Activated CD8-positive, alpha-beta T cell treated with anti-CD3 and anti-CD28 coated beads for 36 hours (primary cell): Measurements from ENCODE around the gene PHLDB3. TPM values are rescaled to one million over a fixed set of nuclear protein-coding genes. Genes with fewer than 3 reads are reported as not detected.
A peak's percentile ranks its signal among the peaks of the same experiment; 100 is the strongest.

Source experiments
- ATAC-seq: fragments of 200-7000 bp; cut with Tn5 transposase; one replicate; pipeline ENCODE4 v1.10.0; 2021; ENCODE audit warnings: mild to moderate bottlenecking, moderate library complexity
- CTCF ChIA-PET: fragments of 350-600 bp; sonication (Branson Sonifier 250); formaldehyde crosslinking; loops from one replicate; lab custom pipeline; 2021; ENCODE audit warnings: antibody characterized with exemption; lab: Charles Lee
- POLR2A ChIA-PET: fragments of 350-600 bp; sonication (Branson Sonifier 250); formaldehyde crosslinking; loops from one replicate; lab custom pipeline; 2021; ENCODE audit warnings: antibody characterized with exemption; lab: Charles Lee
- DNase-seq: peaks from one replicate; pipeline ENCODE4 v3.0.0-alpha.2; 2020
- H3K27ac Mint-ChIP-seq: one replicate; pipeline ENCODE4 v1.8.0; 2021; ENCODE audit warnings: mild to moderate bottlenecking, mixed read lengths
- H3K27me3 Mint-ChIP-seq: one replicate; pipeline ENCODE4 v1.8.0; 2021; ENCODE audit warnings: mixed read lengths
- H3K36me3 Mint-ChIP-seq: one replicate; pipeline ENCODE4 v1.8.0; 2021; ENCODE audit warnings: low read depth, mixed read lengths
- H3K4me1 Mint-ChIP-seq: one replicate; pipeline ENCODE4 v1.8.0; 2021; ENCODE audit warnings: low read depth, mixed read lengths
- H3K4me3 Mint-ChIP-seq: one replicate; pipeline ENCODE4 v1.8.0; 2021; ENCODE audit warnings: mild to moderate bottlenecking, moderate library complexity, mixed read lengths
- H3K9me3 Mint-ChIP-seq: one replicate; pipeline ENCODE4 v1.8.0; 2021; ENCODE audit warnings: mixed read lengths
- CTCF ChIP-seq: fragments of 200-600 bp; IDR thresholded peaks from one replicate; pipeline ENCODE4 v1.8.0; 2022; ENCODE audit warnings: antibody characterized with exemption, mild to moderate bottlenecking
- intact Hi-C: fragments of 100-400 bp; cut with micrococcal nuclease; formaldehyde crosslinking; loops from one replicate; pipeline ENCODE4 v1.10.0; 2022
- total RNA-seq, 2 experiments: library from RNA; stranded (reverse); gene quantifications; one replicate each; pipeline ENCODE4 v1.2.3, GENCODE V29; 2021

The PHLDB3 gene
- total RNA-seq, 2 experiments from 2014 or later, result 14.7 to 17.5 TPM

DNA sequence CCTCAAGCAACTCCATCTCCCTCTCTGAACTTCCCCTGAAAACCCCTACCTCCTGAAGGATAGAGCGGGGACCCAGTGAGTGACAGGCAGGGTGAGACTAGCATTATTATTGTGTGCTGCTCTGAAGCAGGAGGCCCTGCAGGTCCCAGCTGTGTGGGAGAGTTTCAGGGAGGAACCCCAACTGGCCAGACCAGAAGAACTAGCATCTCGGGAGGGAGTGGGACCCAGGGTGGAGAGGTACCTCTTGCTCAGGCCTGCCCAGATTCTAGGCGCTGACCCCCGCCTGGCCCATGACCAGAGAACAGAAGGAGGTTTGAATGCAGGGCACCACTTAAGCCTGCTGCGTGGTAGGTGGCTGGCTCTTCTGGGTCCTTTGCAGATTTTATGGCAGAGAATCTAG, 33.5 kb downstream of the PHLDB3 start:
- H3K4me3 Mint-ChIP-seq, result no peak overlapping the region
- intact Hi-C loops, result no loop called here
- H3K27ac Mint-ChIP-seq, result peak overlapping the region; percentile 13
- H3K36me3 Mint-ChIP-seq, result peaks cover 6% of the 10 kb centered on the region
- H3K9me3 Mint-ChIP-seq, result no peaks in the 10 kb centered on the region
- no peak for ATAC-seq
- CTCF ChIA-PET, result interaction anchor here (1.2 kb wide), 2 partner anchors 12 to 49 kb away, joined by 3 read pairs; no protein-coding TSS in a partner anchor
- no peak for TF ChIP-seq CTCF
- H3K27me3 Mint-ChIP-seq, result no peaks in the 10 kb centered on the region
- peaks cover 61% of the 10 kb centered on the region for H3K4me1 Mint-ChIP-seq
- POLR2A ChIA-PET, result no interaction called here
- no peak for DNase-seq

DNA sequence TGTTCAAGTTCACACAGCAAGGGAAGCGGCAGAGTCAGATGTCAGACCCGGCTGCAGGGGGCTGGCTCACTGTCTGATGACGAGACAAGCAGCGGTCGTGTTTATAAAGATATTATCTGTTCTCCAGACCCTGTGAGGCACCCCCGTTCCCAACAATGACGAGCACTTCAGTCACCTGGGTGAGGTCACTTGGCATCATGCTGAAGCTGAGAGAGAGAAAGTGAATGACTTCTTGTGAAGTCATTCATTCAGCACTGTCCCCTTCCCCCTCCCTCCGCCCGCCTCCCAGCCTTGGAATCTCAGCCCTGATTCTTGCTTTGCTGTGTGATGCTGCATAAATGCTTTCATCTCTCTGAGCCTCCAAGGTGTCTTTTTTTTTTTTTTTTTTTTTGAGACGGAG, 34.3 kb downstream of the PHLDB3 start:
- ChIA-PET CTCF (interaction anchor here (1.2 kb wide), 2 partner anchors 13 to 49 kb away, joined by 3 read pairs; no protein-coding TSS in a partner anchor), POLR2A (no interaction called here)
- peaks cover under 1% of the 10 kb centered on the region for H3K36me3 Mint-ChIP-seq
- peak overlapping the region; percentile 34 for H3K4me3 Mint-ChIP-seq
- no peaks in the 10 kb centered on the region for H3K27me3 Mint-ChIP-seq
- DNase-seq (peak; percentile 78), ATAC-seq (peak; percentile 67)
- intact Hi-C loops, result no loop called here
- TF ChIP-seq CTCF, result no peak
- peaks cover 62% of the 10 kb centered on the region for H3K4me1 Mint-ChIP-seq
- H3K9me3 Mint-ChIP-seq, result no peaks in the 10 kb centered on the region
- H3K27ac Mint-ChIP-seq, result peak overlapping the region; percentile 77

GRCh38 chr19:43469160-43469480, 35.4 kb downstream of the PHLDB3 start:
- Mint-ChIP-seq H3K27ac (peak overlapping the region; percentile 70), H3K4me3 (no peak overlapping the region), H3K4me1 (peaks cover 62% of the 10 kb centered on the region), H3K36me3 (no peaks in the 10 kb centered on the region), H3K27me3 (no peaks in the 10 kb centered on the region), H3K9me3 (no peaks in the 10 kb centered on the region)
- no peak for TF ChIP-seq CTCF
- ATAC-seq (peak; percentile 26), DNase-seq (no peak)
- POLR2A ChIA-PET, result no interaction called here
- CTCF ChIA-PET, result no interaction called here
- intact Hi-C loops, result no loop called here

DNA sequence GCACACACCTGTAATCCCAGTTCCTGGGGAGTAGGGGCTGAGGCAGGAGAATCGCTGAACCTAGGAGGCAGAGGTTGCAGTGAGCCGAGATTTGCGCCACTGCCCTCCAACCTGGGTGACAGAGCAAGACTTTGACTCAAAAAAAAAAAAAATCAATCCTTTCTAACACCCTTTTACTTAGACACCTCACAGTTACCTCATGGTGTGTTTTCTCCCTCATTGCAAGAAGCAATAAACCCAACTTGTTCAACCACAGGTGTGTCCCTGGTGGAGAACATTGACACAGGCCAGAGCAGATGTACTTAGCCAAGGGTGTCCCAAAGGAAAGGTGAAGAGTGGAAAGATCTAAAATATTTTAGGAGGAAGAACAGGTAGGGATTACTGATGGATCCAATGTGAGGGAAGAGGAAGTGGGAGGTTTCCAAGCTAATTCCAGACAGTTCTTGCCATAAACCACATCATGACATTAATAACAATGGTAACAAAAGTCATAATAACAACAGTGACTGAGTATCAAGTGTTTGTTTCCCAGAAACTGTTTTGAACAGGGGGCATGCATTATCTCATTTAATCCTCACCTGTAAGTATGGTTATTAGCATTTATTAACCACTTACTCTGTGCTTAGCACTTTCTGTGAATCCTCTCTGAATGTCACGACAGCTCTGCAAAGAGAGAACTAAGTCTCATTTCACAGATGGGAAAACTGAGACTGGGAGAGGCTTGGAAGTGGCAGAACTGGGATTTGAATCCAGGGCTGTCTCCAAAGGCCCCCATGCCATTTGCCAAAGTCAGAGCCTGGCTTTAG, 36.0 kb downstream of the PHLDB3 start:
- ChIA-PET CTCF (no interaction called here), POLR2A (no interaction called here)
- peaks cover 62% of the 10 kb centered on the region for H3K4me1 Mint-ChIP-seq
- H3K27ac Mint-ChIP-seq, result peak overlapping the region; percentile 70
- H3K4me3 Mint-ChIP-seq, result no peak overlapping the region
- H3K9me3 Mint-ChIP-seq, result no peaks in the 10 kb centered on the region
- intact Hi-C loops, result no loop called here
- no peak for DNase-seq
- TF ChIP-seq CTCF, result no peak
- H3K27me3 Mint-ChIP-seq, result no peaks in the 10 kb centered on the region
- no peak for ATAC-seq
- no peaks in the 10 kb centered on the region for H3K36me3 Mint-ChIP-seq

DNA sequence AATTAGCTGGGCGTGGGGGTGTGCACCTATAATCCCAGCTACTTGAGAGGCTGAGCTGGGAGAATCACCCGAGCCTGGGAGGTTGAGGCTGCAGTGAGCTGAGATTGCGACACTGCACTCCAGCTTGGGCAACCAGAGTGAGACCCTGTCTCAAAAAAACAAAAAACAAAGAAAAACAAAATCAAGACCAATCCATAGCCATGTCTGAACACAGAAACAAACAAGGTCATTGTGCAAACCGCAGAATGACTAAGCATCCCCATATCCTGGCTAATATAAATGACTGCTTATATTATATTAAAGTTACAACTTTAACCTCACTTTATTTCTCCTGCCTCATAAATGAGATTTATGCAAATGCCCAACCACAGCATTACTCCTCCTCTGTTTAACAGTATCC, 36.8 kb downstream of the PHLDB3 start:
- ATAC-seq (no peak), DNase-seq (no peak)
- Mint-ChIP-seq H3K36me3 (no peaks in the 10 kb centered on the region), H3K4me1 (peaks cover 62% of the 10 kb centered on the region), H3K27ac (peak overlapping the region; percentile 70), H3K4me3 (no peak overlapping the region), H3K9me3 (no peaks in the 10 kb centered on the region), H3K27me3 (no peaks in the 10 kb centered on the region)
- ChIA-PET POLR2A (no interaction called here), CTCF (no interaction called here)
- TF ChIP-seq CTCF, result no peak
- intact Hi-C loops, result no loop called here
